Inflammatory macrophage treated with lipopolysaccharide for 4 hours (primary cell): Measurements from ENCODE around the gene LDHA.
A peak's percentile ranks its signal among the peaks of the same experiment; 100 is the strongest.

Source experiments
- DNase-seq: peaks from one replicate; pipeline ENCODE4 v3.0.0-alpha.2; 2020

The LDHA gene

DNA sequence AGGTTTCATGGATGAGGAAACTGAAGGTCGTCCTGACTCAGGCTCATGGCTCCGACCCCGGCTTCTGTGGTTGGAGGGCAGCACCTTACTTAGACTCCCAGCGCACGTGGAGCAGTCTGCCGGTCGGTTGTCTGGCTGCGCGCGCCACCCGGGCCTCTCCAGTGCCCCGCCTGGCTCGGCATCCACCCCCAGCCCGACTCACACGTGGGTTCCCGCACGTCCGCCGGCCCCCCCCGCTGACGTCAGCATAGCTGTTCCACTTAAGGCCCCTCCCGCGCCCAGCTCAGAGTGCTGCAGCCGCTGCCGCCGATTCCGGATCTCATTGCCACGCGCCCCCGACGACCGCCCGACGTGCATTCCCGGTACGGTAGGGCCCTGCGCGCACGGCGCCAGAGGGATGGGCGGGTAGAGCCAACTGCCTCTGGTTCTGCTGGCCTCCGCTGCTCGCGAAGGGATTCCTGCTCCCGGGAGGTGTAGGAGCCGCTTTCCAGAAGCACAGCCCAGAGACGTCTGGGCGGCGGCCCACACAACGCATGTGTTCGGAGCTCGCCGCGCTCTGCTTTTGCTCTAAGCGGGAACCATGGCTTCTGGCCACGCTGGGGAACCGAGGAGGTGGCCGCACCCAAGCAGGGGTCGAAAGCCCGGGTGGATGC lies at the start of gene LDHA:
TSS of gene LDHA (plus strand) at position 289 of the 653 bp plus-strand sequence. CDS start 2,280 bp downstream, outside the sequence.
- peak; percentile 97 for DNase-seq

- no peak for DNase-seq
Measured at GRCh38 chr11:18347471-18348125, 46.8 kb upstream of the LDHA start.

DNA sequence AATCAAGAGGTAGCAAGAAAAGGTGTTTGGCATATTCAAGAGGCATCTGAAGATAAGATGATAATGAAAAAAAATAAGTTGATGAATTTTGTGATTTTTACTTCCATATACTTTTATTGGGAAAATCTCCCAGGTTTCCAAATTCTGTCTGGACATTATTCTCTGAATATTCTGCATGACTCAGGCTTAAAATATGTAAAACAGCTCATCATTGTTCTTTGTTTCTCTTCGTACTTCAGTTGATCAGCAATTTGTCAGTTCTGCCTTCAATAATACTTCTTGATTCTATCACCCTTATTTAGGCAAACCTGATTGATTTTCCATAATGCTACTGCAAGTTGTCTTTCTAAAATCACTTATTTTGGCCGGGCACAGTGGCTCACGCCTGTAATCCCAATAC lies 41.8 kb upstream of the LDHA start:
- no peak for DNase-seq

- DNase-seq = no peak
Measured at GRCh38 chr11:18358646-18359045, 35.7 kb upstream of the LDHA start.

DNA sequence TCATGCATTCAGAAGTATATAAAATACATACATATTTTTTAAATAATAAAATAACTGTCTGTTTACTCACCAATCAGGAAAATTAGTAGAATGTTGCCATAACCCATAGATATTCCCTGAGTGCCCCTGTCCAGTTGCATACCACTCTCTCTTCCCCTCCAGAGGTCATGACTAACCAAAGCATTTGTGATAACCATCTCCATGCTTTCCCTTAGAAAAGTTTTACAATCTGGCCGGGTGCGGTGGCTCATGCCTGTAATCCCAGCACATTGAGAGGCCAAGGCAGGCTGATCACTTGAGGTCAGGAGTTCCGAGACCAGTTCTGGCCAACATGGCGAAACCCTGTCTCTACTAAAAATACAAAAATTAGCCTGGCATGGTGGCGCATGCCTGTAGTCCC lies 33.2 kb upstream of the LDHA start:
- DNase-seq = no peak

DNA sequence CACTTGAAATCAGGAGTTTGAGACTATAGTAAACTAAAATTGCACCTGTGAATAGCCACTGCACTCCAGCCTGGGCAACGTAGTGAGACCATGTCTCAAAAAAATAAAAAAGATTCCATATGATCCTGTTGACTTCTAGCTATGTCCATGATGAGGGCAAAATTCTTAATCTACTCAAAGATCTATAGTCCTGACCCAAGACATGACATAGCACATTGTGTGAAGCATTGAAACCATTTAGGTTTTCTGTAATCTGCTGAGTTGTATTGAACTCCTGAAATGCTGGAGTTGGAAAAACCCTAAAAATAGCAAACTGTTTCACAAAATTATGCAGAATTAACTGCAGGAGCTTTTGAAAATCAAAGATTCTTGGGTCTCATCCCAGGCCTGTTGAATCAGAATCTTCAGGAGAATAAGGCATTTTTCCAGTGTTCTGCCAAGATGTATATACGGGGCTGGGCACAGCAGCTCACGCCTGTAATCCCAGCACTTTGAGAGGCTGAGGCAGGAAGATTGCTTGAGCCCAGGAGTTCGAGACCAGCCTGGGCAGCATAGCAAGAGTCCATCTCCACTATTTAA lies 29.8 kb upstream of the LDHA start:
- no peak for DNase-seq

DNA sequence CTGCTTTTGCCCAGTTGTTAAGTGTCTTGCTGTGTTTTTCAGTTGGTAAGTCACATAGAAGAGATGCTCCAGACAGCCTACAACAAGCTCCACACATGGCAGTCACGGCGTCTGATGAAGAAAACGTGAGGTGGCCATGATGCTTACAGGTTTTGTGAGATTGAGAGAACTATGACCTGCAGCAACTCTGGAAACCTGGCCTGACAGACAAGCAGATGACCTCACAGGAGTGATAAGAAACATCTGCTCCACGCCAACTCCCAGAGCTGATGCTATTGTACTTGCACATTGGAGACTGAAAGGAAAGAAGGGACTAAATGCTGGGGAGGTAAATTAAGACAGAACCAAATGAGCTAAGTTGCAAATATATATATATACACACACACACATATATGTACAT lies 28.6 kb upstream of the LDHA start:
- no peak for DNase-seq

DNA sequence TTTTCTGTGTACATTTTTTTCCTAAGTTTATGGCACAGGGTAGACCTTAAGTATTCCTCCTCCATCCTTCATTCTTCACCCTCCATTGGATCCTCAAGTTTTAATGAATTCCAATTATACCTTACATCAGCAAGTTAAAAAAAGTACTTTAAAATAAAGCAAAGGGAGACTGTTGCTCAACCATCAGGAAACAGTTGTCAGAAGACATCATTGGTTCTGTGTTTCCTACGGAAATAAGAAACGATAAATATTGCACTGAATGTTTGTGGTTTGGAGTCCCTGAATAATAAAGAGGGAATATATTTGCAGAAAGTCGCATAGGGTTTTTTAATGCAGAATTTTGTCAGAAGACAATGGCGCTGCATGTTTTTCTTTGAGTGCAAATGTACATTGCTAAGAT lies 28.1 kb upstream of the LDHA start:
- no peak for DNase-seq

- DNase-seq = no peak
Measured at GRCh38 chr11:18367431-18367830, 26.9 kb upstream of the LDHA start.

DNA sequence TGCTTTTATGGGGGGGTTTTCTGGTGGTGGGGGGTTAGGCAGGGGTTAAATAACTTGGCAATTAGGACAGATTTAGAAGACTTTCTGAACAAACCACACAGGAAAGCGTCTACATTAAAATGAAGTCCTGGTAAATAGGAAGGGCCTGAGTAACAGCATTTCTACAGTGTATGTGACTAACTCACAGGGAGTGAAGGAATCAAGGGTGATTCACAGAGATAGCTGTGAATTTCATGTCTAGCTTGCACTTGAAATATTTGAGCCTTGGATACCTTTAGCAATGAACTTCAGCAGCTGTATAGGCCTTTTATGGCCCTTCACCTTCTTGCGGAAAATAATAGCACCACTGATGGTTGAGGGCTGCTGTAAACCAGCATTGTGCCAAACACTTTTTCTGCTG lies 26.1 kb upstream of the LDHA start:
- DNase-seq = no peak

GRCh38 chr11:18369398-18369797 lies 25.0 kb upstream of the LDHA start:
- DNase-seq = no peak

DNA sequence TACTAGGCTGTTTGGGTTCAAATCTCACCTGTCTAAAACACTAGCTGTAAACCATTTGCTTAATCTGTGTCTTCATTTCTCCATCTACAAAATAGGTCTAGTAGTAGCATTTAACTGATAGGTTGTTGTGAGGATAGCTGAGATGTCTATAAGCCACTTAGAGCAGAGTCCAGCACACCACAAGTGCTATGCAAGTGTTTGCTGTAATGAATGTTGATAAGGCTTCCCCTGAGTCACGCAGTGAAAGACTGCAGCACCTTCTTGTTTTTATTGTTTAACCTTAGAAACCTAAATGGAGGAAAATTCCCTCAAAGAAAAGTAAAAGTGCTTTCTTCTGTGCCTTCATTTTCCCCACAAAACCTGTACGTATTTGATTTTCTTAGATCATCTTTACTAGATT lies 23.1 kb upstream of the LDHA start:
- DNase-seq = no peak

DNA sequence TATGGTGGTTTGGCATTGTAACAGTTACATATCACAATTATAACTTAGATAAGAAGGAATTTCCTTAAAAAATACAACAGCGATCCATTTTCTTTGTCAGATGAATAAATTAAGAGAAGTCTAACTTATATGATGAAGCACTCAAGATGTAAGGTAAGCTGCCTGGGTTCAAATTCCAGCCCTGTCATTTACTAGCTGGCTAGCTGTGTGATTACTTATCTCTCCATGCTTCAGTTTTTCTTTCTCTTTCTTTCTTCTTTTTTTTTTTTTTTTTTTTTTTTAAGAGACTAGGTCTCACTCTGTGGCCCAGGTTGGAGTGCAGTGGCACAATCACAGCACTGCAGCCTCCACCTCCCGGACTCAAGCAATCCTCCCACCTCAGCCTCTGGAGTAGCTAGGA lies 22.2 kb upstream of the LDHA start:
- no peak for DNase-seq

DNA sequence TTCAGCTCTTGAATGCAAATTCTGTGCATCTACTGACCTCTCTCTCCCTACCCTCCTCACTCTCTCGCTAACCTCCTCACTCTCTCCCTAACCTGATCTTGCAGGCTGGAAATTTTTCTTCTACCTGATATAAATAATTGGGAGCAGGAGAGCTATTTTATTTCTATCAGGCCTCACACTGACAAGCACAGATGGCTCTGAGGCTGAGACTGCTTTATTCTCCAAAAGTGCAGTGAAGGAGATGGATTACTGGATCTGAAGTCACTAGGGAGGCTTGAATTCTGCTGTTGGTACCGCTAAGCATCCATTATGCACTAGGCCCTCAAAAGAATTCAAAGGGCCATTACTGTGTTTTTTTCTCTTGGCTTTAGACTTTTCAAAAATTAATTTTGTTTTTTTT lies 19.4 kb upstream of the LDHA start:
- DNase-seq = no peak

DNA sequence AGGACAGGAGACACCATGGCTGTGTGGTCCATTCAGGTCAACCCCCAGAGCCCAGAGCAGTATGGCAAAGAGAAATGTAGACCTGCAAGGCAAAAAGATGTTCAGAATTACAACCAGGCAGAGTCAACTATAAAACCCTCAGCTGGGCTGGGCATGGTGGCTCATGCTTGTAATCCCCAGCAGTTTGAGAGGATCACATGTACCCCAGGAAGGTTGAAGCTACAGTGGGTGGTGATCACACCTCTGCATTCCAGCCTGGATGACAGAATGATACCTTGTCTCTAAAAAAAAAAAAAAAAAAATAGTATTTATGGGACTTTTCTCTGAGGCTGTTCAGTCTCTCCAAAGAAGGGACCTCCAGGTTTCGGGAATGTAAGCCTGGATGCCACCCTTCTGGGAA lies 18.4 kb upstream of the LDHA start:
- no peak for DNase-seq

- DNase-seq = no peak
Measured at GRCh38 chr11:18379201-18379600, 15.2 kb upstream of the LDHA start.

- peak; percentile 95 for DNase-seq
Measured at GRCh38 chr11:18383388-18384156, 10.8 kb upstream of the LDHA start.

DNA sequence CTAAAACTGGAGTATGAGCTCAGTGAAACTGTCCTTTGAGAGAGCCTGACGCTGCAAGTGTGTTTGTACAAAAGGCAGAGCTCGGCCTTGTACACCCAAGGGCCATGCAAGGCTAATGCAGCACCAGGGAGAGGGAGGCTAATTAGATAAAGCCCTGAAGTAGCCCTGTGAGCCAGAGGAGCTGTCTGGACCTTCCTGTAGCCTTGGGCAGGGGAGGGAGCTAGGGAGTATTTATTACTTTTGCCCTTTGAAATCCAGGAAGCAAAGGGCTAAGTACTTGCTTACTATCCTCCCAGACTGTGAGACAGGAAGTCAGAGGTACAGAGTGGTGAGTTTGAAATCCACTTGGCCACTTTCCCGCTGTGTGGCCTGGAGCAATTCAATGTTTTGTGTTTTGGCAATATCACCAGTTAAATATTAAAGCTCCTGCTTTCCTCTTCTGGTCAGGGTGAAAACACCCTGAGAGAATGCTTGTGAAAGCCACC lies 10.2 kb upstream of the LDHA start:
- DNase-seq = peak; percentile 51

DNA sequence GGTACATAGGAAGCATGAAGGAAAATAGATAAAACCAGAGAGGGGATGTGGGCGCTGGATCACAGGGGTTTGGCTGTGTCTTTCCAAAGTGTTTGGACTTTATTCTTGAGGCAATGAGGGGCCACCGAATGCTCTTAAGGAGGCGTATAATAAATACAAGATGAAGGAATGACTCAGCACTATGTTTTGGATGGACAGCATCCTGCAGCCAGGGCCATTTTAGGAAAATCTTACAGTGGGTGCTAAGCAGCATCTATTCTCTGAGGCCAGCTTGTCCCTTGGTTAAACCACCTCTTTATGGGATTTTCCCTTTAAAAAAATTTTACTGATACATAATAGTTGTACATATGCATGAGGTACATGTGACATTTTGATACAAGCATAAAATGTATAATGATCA lies 4.3 kb upstream of the LDHA start:
- DNase-seq = no peak

- DNase-seq = no peak
Measured at GRCh38 chr11:18392434-18393321, 1.7 kb upstream of the LDHA start.

DNA sequence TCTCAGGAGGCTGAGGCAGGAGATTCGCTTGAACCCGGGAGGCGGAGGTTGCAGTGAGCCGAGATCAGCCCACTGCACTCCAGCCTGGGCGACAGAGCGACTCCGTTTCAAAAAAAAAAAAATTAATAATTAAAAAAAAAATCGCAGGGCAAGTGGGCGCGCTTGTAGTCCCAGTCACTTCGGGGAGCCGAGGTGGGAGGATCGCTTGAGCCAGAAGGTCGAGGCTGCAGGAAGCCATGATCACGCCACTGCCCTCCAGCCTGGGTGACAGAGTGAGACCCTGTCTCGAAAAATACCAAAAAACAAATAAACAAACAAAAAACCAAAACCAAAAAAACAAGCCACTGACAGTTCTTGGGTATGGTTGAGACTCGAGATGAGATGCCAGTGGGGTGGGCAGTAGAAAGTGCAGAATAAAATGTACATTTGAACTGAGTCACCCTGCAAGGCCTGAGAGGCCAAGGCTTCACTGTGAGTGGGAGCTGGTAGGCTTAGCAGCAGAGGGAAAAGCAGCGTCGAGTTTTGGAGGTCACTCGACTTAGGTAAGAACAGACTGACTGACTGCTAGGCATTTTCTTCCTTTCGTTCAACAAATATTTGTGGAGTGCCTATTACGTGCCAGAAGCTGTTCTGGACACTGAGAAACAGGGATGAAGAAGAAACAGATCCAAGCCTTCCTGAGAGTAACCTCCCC lies 635 bp upstream of the LDHA start:
- DNase-seq = peak; percentile 25
